RWPE2 (cell line): ENCODE measurements around the gene MYOF.

Experiments
- ATAC-seq: fragments of 200-7000 bp; cut with Tn5 transposase; 3 replicates; pipeline ENCODE4 v1.9.1; 2021; ENCODE audit warnings: low read depth
- DNase-seq: peaks from one replicate; pipeline ENCODE4 v3.0.0-alpha.2; 2020; ENCODE audit warnings: low spot score
- H3K27ac ChIP-seq: fragments of 450-650 bp; 2 replicates; pipeline ENCODE4 v1.5.1; 2017; ENCODE audit warnings: mild to moderate bottlenecking; ENCODE audit not compliant: poor library complexity, severe bottlenecking
- H3K27me3 ChIP-seq: fragments of 250-450 bp; sonication (Bioruptor Pico); 2 replicates; pipeline ENCODE4 v1.5.1; 2021; ENCODE audit warnings: mild to moderate bottlenecking, moderate library complexity; ENCODE audit not compliant: insufficient read depth, poor library complexity, severe bottlenecking
- H3K36me3 ChIP-seq: fragments of 250-450 bp; sonication (Bioruptor Pico); 2 replicates; pipeline ENCODE4 v1.5.1; 2020; ENCODE audit warnings: low read depth, mild to moderate bottlenecking, moderate library complexity
- H3K4me1 ChIP-seq: fragments of 250-450 bp; sonication (Bioruptor Pico); 2 replicates; pipeline ENCODE4 v1.5.1; 2021; ENCODE audit warnings: mild to moderate bottlenecking, moderate library complexity; ENCODE audit not compliant: insufficient read depth, poor library complexity, severe bottlenecking
- H3K4me3 ChIP-seq: fragments of 250-450 bp; sonication (Bioruptor Pico); 2 replicates; pipeline ENCODE4 v1.5.1; 2021; ENCODE audit warnings: mild to moderate bottlenecking, moderate library complexity; ENCODE audit not compliant: severe bottlenecking
- H3K9me3 ChIP-seq: fragments of 250-450 bp; sonication (Bioruptor Pico); 2 replicates; pipeline ENCODE4 v1.5.1; 2021; ENCODE audit warnings: mild to moderate bottlenecking, moderate library complexity; ENCODE audit not compliant: severe bottlenecking
- TF ChIP-seq, protein P1 (sequence below): fragments of 450-650 bp; IDR thresholded peaks from one replicate; pipeline ENCODE4 v1.5.1; 2017; ENCODE audit warnings: mild to moderate bottlenecking, moderate library complexity; ENCODE audit not compliant: poor library complexity, severe bottlenecking

The MYOF gene

DNA sequence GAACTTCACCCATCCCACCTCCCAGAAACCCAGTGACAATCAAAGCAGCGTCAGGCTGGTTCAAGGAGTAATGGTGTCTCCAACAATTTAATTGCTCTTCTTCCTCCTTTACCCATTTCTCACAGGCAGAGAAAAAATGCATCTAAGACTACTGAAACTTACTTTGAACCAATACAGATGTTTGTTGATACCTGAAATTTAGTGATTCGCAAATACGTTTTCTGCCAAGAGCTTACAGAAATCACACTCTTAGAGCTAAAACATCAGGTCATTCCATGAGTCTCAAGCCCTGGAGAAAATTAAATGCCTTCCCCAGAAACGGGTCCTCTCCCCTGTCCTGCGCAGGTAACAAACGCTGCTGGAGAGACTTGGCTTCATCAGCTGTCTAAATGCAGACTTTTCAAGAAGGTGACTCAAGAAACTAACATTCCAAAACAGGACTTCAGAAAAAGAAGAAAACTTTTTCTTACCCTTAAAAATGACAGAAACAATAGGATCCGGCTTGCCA, 443 bp downstream of the MYOF start:
- Histone ChIP-seq H3K27ac (peak overlapping the region; percentile 98), H3K9me3 (no peaks in the 10 kb centered on the region), H3K27me3 (no peaks in the 10 kb centered on the region), H3K4me3 (peak overlapping the region; percentile 44), H3K36me3 (peaks cover 33% of the 10 kb centered on the region), H3K4me1 (peaks cover 13% of the 10 kb centered on the region)
- TF ChIP-seq, protein P1, sequence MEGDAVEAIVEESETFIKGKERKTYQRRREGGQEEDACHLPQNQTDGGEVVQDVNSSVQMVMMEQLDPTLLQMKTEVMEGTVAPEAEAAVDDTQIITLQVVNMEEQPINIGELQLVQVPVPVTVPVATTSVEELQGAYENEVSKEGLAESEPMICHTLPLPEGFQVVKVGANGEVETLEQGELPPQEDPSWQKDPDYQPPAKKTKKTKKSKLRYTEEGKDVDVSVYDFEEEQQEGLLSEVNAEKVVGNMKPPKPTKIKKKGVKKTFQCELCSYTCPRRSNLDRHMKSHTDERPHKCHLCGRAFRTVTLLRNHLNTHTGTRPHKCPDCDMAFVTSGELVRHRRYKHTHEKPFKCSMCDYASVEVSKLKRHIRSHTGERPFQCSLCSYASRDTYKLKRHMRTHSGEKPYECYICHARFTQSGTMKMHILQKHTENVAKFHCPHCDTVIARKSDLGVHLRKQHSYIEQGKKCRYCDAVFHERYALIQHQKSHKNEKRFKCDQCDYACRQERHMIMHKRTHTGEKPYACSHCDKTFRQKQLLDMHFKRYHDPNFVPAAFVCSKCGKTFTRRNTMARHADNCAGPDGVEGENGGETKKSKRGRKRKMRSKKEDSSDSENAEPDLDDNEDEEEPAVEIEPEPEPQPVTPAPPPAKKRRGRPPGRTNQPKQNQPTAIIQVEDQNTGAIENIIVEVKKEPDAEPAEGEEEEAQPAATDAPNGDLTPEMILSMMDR: no peak
- peak; percentile 17; the same call in 1 of the 3 replicates for ATAC-seq
- no peak for DNase-seq

DNA sequence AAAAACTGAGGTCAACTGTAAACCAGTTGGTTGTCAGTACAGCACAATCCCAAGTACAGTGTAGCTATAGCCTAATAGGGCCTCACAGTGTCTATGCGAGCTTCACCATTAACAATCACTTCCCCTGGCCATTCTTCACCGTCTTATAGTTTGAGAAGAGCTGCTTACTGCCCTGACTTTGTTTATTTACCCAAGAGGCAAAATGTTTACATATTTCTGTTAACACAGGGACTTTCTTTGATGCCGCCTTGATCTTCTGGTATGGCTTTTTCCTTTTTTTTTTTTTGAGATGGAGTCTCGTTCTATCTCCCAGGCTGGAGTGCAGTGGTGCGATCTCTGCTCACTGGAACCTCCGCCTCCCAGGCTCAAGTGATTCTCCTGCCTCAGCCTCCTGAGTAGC, 3.3 kb downstream of the MYOF start:
- Histone ChIP-seq H3K4me1 (peaks cover 38% of the 10 kb centered on the region), H3K36me3 (peaks cover 55% of the 10 kb centered on the region), H3K27me3 (no peaks in the 10 kb centered on the region), H3K4me3 (no peak overlapping the region), H3K27ac (peak overlapping the region; percentile 98), H3K9me3 (no peaks in the 10 kb centered on the region)
- DNase-seq (no peak), ATAC-seq (no peak)
- TF ChIP-seq, protein P1: no peak

DNA sequence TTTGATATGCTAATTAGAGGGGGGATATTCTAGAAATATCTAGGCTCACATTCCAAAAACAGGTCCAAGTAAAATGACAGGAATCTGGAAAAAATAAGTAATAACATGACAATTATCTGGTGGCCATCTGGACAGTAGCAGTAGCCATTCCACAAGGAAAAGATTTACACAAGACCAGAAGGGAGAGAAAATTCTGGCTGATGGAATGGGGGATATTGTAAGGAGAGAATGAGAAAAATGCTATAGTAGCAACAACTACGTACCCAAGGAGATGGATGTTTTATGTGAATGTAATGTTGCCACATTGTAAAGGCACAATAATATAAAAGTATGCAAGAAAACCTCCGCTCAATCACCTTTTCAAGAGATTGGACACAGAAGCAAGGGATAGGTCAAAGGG, 5.4 kb downstream of the MYOF start:
- H3K27me3 ChIP-seq: no peaks in the 10 kb centered on the region
- TF ChIP-seq, protein P1: no peak
- no peak overlapping the region for H3K4me3 ChIP-seq
- ATAC-seq (no peak), DNase-seq (no peak)
- peaks cover 67% of the 10 kb centered on the region for H3K36me3 ChIP-seq
- peaks cover 48% of the 10 kb centered on the region for H3K4me1 ChIP-seq
- peak overlapping the region; percentile 98 for H3K27ac ChIP-seq
- H3K9me3 ChIP-seq: no peaks in the 10 kb centered on the region

DNA sequence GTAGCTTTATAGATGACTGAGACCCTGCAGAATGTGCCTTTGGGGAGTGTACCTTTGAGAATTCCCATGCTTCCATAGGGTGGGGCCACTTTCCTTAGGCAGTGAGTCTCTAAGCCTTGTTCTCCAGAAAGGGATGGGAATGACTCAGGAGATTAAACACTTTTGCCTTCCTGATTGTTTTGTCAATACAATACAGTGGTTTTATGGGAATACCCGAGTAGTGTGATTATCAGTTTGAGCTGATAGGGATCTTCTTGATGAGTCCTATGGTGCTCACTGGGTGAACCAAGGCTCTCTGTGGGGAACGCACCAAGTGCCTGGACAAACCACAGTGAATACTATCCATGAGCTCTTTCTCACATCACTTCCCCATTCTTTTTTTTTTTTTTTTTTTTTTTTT, 6.3 kb downstream of the MYOF start:
- Histone ChIP-seq H3K27me3 (no peaks in the 10 kb centered on the region), H3K27ac (peak overlapping the region; percentile 98), H3K36me3 (peaks cover 64% of the 10 kb centered on the region), H3K4me1 (peaks cover 56% of the 10 kb centered on the region), H3K4me3 (no peak overlapping the region), H3K9me3 (no peaks in the 10 kb centered on the region)
- TF ChIP-seq, protein P1: no peak
- DNase-seq (peak; percentile 80), ATAC-seq (peak; percentile 83)

DNA sequence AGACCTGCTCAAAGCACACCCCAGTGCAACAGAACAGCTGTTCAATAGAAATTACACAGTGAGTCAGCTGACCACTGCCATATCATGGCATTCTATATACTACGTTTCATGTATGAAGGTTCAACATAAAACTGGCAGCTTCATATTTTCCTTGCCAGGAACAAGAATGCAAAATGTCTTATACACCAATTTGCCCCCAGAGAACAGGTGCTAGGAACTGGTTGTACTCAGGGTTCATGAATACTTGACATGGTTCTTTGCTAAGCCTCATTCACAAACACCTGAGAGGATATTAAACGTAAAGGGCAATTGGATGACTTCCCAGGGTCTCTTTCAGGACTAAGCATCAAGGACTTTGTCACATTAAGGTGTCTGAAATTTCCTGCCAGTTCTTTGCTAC, 6.9 kb downstream of the MYOF start:
- no peaks in the 10 kb centered on the region for H3K27me3 ChIP-seq
- no peak overlapping the region for H3K4me3 ChIP-seq
- ATAC-seq (no peak), DNase-seq (no peak)
- H3K4me1 ChIP-seq: peaks cover 63% of the 10 kb centered on the region
- H3K36me3 ChIP-seq: peaks cover 69% of the 10 kb centered on the region
- peak overlapping the region; percentile 98 for H3K27ac ChIP-seq
- H3K9me3 ChIP-seq: no peaks in the 10 kb centered on the region
- TF ChIP-seq, protein P1: no peak
